ENCODE data around the gene C2orf72.

DNA sequence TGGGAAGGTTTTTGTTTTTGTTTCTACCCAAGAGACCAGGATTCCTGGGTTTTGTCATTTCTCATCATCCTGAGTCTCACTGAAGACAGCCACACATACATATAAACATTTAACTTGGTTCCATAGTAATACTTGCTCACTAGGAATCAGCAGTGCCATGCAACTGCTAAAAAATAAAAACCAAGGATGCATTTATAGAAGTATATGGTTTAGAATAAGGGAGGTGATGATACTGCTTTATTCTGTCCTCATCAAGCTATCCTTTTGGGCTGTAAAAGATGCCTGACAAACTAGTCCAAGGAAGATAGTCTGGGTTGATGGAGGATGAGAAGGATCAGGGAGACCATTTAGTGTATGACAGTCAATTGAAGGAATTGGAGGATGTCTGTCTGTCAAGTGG is 40.7 kb upstream of the C2orf72 start:
- TF ChIP-seq POLR2A (IDR thresholded peaks at IDR 0.05; ENCODE audit: low read depth, low read length) (no peak), CTCF (conservative IDR thresholded peaks at IDR 0.05; ENCODE audit: low read depth, low read length) (no peak), SMC3 (IDR thresholded peaks at IDR 0.05; ENCODE audit: low read depth, low read length) (no peak)
- TF ChIP-seq, protein P1, sequence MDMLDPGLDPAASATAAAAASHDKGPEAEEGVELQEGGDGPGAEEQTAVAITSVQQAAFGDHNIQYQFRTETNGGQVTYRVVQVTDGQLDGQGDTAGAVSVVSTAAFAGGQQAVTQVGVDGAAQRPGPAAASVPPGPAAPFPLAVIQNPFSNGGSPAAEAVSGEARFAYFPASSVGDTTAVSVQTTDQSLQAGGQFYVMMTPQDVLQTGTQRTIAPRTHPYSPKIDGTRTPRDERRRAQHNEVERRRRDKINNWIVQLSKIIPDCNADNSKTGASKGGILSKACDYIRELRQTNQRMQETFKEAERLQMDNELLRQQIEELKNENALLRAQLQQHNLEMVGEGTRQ (IDR thresholded peaks at IDR 0.05; ENCODE audit: low read depth, low read length) = no peak

All from IMR-90 (cell line).